SKM-1 (cell line): ENCODE measurements around the gene SH3GLB1.

Source experiments
- DNase-seq: peaks from one replicate; lab custom pipeline; 2025; ENCODE audit not compliant: unreplicated experiment; lab: John Stamatoyannopoulos, UW

SH3GLB1 gene

GRCh38 chr1:86731416-86731815 lies 27.0 kb downstream of the SH3GLB1 start:
- no peak for DNase-seq

- no peak for DNase-seq
These were observed 29.0 kb downstream of the SH3GLB1 start for GRCh38 chr1:86733340-86733739.

- no peak for DNase-seq
These were observed 35.5 kb downstream of the SH3GLB1 start for GRCh38 chr1:86739648-86740509.

- no peak for DNase-seq
These were observed 37.7 kb downstream of the SH3GLB1 start for GRCh38 chr1:86741947-86742572.

GRCh38 chr1:86747304-86747703 lies 42.9 kb downstream of the SH3GLB1 start:
- no peak for DNase-seq

GRCh38 chr1:86748622-86749373 lies 44.4 kb downstream of the SH3GLB1 start:
- no peak for DNase-seq

GRCh38 chr1:86750076-86750475 lies 45.7 kb downstream of the SH3GLB1 start:
- DNase-seq = no peak

- no peak for DNase-seq
These were observed 46.2 kb downstream of the SH3GLB1 start for GRCh38 chr1:86750530-86750929.

GRCh38 chr1:86751923-86752322 lies 47.5 kb downstream of the SH3GLB1 start:
- no peak for DNase-seq

- DNase-seq = no peak
These were observed 49.3 kb downstream of the SH3GLB1 start for GRCh38 chr1:86753700-86754099.

- DNase-seq = no peak
These were observed 50.0 kb downstream of the SH3GLB1 start for GRCh38 chr1:86754265-86754974.

GRCh38 chr1:86756062-86756406 lies 51.7 kb downstream of the SH3GLB1 start:
- DNase-seq = no peak

GRCh38 chr1:86757272-86757984 lies 53.1 kb downstream of the SH3GLB1 start:
- no peak for DNase-seq

GRCh38 chr1:86758570-86758969 lies 54.2 kb downstream of the SH3GLB1 start:
- DNase-seq = no peak

GRCh38 chr1:86760199-86760598 lies 55.8 kb downstream of the SH3GLB1 start:
- DNase-seq = no peak

- DNase-seq = no peak
These were observed 58.0 kb downstream of the SH3GLB1 start for GRCh38 chr1:86762336-86762735.

- no peak for DNase-seq
These were observed 60.1 kb downstream of the SH3GLB1 start for GRCh38 chr1:86764523-86764922.

- DNase-seq = no peak
These were observed 60.7 kb downstream of the SH3GLB1 start for GRCh38 chr1:86765073-86765472.

GRCh38 chr1:86765674-86766073 lies 61.3 kb downstream of the SH3GLB1 start:
- DNase-seq = no peak

- DNase-seq = no peak
These were observed 64.2 kb downstream of the SH3GLB1 start for GRCh38 chr1:86768554-86768953.

- no peak for DNase-seq
These were observed 64.7 kb downstream of the SH3GLB1 start for GRCh38 chr1:86769065-86769464.
